Measurements from ENCODE around the gene COL9A1.

COL9A1 gene

GRCh38 chr6:70304616-70305015 lies 1.7 kb upstream of the COL9A1 start:
- no peak for DNase-seq (ENCODE audit: extremely low read depth, insufficient read length)
- no peak overlapping the region for H3K4me3 ChIP-seq (replicated peaks; ENCODE audit: low read depth, low read length)
- H3K36me3 ChIP-seq (ENCODE audit: control insufficient read depth, insufficient read depth, low read length), result no peaks in the 10 kb centered on the region
- no peaks in the 10 kb centered on the region for H3K27me3 ChIP-seq (replicated peaks; ENCODE audit: control insufficient read depth, insufficient read depth, low read length)
- no peak for TF ChIP-seq CTCF (IDR thresholded peaks at IDR 0.05; ENCODE audit: insufficient read depth, low read length, poor library complexity, severe bottlenecking)

- Histone ChIP-seq H3K36me3 (ENCODE audit: control insufficient read depth, insufficient read depth, low read length) (no peaks in the 10 kb centered on the region), H3K27me3 (replicated peaks; ENCODE audit: control insufficient read depth, insufficient read depth, low read length) (no peaks in the 10 kb centered on the region), H3K4me3 (replicated peaks; ENCODE audit: low read depth, low read length) (no peak overlapping the region)
- DNase-seq (ENCODE audit: extremely low read depth, insufficient read length), result no peak
- no peak for TF ChIP-seq CTCF (IDR thresholded peaks at IDR 0.05; ENCODE audit: insufficient read depth, low read length, poor library complexity, severe bottlenecking)
These were observed 3.4 kb downstream of the COL9A1 start for GRCh38 chr6:70299456-70299855.

- H3K27me3 ChIP-seq (replicated peaks; ENCODE audit: control insufficient read depth, insufficient read depth, low read length), result no peaks in the 10 kb centered on the region
- H3K36me3 ChIP-seq (ENCODE audit: control insufficient read depth, insufficient read depth, low read length), result no peaks in the 10 kb centered on the region
- DNase-seq (ENCODE audit: extremely low read depth, insufficient read length), result no peak
- H3K4me3 ChIP-seq (replicated peaks; ENCODE audit: low read depth, low read length), result no peak overlapping the region
- no peak for TF ChIP-seq CTCF (IDR thresholded peaks at IDR 0.05; ENCODE audit: insufficient read depth, low read length, poor library complexity, severe bottlenecking)
These were observed 4.8 kb downstream of the COL9A1 start for GRCh38 chr6:70298068-70298467.

- no peak for TF ChIP-seq CTCF (IDR thresholded peaks at IDR 0.05; ENCODE audit: insufficient read depth, low read length, poor library complexity, severe bottlenecking)
- no peaks in the 10 kb centered on the region for H3K36me3 ChIP-seq (ENCODE audit: control insufficient read depth, insufficient read depth, low read length)
- no peak overlapping the region for H3K4me3 ChIP-seq (replicated peaks; ENCODE audit: low read depth, low read length)
- no peak for DNase-seq (ENCODE audit: extremely low read depth, insufficient read length)
- H3K27me3 ChIP-seq (replicated peaks; ENCODE audit: control insufficient read depth, insufficient read depth, low read length), result no peaks in the 10 kb centered on the region
These were observed 10.7 kb downstream of the COL9A1 start for GRCh38 chr6:70292193-70292592.

- TF ChIP-seq CTCF (IDR thresholded peaks at IDR 0.05; ENCODE audit: insufficient read depth, low read length, poor library complexity, severe bottlenecking), result no peak
- no peak for DNase-seq (ENCODE audit: extremely low read depth, insufficient read length)
- H3K4me3 ChIP-seq (replicated peaks; ENCODE audit: low read depth, low read length), result no peak overlapping the region
- no peaks in the 10 kb centered on the region for H3K27me3 ChIP-seq (replicated peaks; ENCODE audit: control insufficient read depth, insufficient read depth, low read length)
- no peaks in the 10 kb centered on the region for H3K36me3 ChIP-seq (ENCODE audit: control insufficient read depth, insufficient read depth, low read length)
These were observed 13.6 kb downstream of the COL9A1 start for GRCh38 chr6:70289299-70289698.

GRCh38 chr6:70286905-70287304 lies 16.0 kb downstream of the COL9A1 start:
- Histone ChIP-seq H3K27me3 (replicated peaks; ENCODE audit: control insufficient read depth, insufficient read depth, low read length) (no peaks in the 10 kb centered on the region), H3K4me3 (replicated peaks; ENCODE audit: low read depth, low read length) (no peak overlapping the region), H3K36me3 (ENCODE audit: control insufficient read depth, insufficient read depth, low read length) (no peaks in the 10 kb centered on the region)
- no peak for TF ChIP-seq CTCF (IDR thresholded peaks at IDR 0.05; ENCODE audit: insufficient read depth, low read length, poor library complexity, severe bottlenecking)
- no peak for DNase-seq (ENCODE audit: extremely low read depth, insufficient read length)

Measured in GM06990 (cell line).